Fibroblast of lung (primary cell): Measurements from ENCODE around the gene GSG1L.

Source experiments
- EZH2 ChIP-seq: IDR thresholded peaks from 2 replicates; pipeline ENCODE4 v1.5.1; 2012; ENCODE audit warnings: low read length, control low read depth, mild to moderate bottlenecking; ENCODE audit errors: missing control alignments
- TF ChIP-seq, protein P1 (sequence below), 2 donors: IDR thresholded peaks in 1 of 2; conservative IDR thresholded peaks in 1 of 2; 1 replicate in 1 of 2; 2 replicates in 1 of 2; pipeline ENCODE4 v1.5.1; 2011 to 2012; ENCODE audit warnings: low read length in 2 of 2, control low read depth in 1 of 2, inconsistent platforms in 1 of 2, low read depth in 1 of 2, mild to moderate bottlenecking in 1 of 2

DNA sequence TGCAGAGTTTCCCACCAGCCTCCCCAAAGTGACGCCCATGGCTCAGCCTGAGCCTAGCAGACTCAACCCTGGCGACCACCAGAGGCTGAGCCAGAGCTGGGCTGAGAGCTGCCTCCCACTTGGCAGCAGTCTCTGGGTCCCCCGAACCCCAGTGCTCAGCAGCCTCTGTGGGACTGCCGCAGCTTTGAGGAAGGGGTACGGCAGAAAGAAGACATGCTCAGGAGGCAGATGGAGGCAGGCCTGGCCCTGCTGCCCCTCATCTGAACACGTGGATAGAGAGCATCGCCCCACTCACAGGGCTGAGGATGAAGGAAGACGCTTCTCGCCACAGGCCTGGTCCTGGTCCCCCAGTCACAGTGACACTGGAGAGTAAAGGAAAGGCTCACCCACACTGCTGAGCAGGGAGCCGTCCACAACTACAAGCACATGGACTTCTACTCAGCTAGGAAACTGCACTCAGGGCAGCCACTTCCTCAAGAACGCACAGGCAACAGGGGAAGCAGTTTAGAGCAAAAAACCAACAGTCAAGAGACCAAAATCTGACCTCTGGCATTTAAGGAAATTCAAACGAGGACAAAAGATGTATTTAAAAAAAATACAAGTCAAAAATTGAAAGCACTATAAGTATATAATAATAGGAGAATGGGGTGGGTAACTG lies 45.2 kb upstream of the GSG1L start:
- TF ChIP-seq, protein P1, sequence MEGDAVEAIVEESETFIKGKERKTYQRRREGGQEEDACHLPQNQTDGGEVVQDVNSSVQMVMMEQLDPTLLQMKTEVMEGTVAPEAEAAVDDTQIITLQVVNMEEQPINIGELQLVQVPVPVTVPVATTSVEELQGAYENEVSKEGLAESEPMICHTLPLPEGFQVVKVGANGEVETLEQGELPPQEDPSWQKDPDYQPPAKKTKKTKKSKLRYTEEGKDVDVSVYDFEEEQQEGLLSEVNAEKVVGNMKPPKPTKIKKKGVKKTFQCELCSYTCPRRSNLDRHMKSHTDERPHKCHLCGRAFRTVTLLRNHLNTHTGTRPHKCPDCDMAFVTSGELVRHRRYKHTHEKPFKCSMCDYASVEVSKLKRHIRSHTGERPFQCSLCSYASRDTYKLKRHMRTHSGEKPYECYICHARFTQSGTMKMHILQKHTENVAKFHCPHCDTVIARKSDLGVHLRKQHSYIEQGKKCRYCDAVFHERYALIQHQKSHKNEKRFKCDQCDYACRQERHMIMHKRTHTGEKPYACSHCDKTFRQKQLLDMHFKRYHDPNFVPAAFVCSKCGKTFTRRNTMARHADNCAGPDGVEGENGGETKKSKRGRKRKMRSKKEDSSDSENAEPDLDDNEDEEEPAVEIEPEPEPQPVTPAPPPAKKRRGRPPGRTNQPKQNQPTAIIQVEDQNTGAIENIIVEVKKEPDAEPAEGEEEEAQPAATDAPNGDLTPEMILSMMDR (conservative IDR thresholded peaks at IDR 0.05 in 1 of 2, IDR thresholded peaks at IDR 0.05 in 1 of 2; ENCODE audit: low read depth in 1 of 2, low read length in 2 of 2), result no peak
- no peak for TF ChIP-seq EZH2
